ENCODE measurements around the gene SYTL5. TPM values are rescaled to one million over a fixed set of nuclear protein-coding genes. Genes with fewer than 3 reads are reported as not detected.
A peak's percentile ranks its signal among the peaks of the same experiment; 100 is the strongest.

SYTL5 gene
- total RNA-seq, 1 donor from 2014 or later = 2.7 TPM

- TF ChIP-seq CTCF (IDR thresholded peaks at IDR 0.05) = no peak
- Mint-ChIP-seq H3K9me3 (ENCODE audit: unreplicated experiment) (peaks cover 9% of the 10 kb centered on the region), H3K27me3 (ENCODE audit: unreplicated experiment) (no peaks in the 10 kb centered on the region), H3K4me1 (ENCODE audit: unreplicated experiment) (peaks cover 21% of the 10 kb centered on the region), H3K4me3 (ENCODE audit: unreplicated experiment) (no peak overlapping the region), H3K27ac (ENCODE audit: unreplicated experiment) (peak overlapping the region; percentile 27), H3K36me3 (ENCODE audit: unreplicated experiment) (no peaks in the 10 kb centered on the region)
- no peak for DNase-seq (ENCODE audit: extremely low spot score, unreplicated experiment)
These were observed 79.5 kb downstream of the SYTL5 start for GRCh38 chrX:38085813-38086212.

DNA sequence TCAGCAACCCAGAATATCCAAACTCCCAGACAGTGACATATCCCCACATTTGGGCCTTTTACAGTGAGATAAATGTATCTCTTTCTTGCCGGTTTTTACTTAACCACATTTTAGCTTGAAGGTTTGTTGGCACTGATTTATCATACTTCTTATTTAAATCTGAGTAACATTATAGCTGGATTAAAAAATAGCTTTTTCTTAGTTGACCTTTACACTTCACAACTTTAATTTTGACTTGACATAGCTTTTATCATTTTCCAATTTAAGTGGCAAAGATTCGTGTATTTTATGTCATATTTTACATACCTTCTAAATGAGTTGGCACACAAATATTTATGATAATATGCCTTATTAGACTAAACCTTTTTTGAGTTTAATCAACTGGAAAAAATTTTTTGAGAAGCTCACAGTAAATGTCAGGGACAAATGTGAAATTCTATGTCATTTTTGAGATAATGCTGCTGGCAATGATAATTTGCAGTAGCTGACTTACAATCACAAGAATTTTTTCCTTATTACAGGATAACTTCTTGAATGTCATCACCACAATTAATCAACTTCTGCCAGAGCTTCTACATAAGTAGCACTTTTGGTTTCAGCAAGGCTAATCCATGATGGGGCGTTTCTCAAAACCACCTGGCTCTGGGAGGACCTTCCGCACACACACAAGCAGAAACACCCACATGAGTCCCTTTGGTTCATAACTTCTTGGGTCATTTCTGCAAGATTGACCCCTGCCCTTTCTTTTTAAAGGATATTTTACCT lies 80.3 kb downstream of the SYTL5 start:
- Mint-ChIP-seq H3K36me3 (ENCODE audit: unreplicated experiment) (no peaks in the 10 kb centered on the region), H3K4me1 (ENCODE audit: unreplicated experiment) (peaks cover 16% of the 10 kb centered on the region), H3K27ac (ENCODE audit: unreplicated experiment) (no peak overlapping the region), H3K4me3 (ENCODE audit: unreplicated experiment) (no peak overlapping the region), H3K9me3 (ENCODE audit: unreplicated experiment) (peaks cover 9% of the 10 kb centered on the region), H3K27me3 (ENCODE audit: unreplicated experiment) (no peaks in the 10 kb centered on the region)
- TF ChIP-seq CTCF (IDR thresholded peaks at IDR 0.05) = no peak
- DNase-seq (ENCODE audit: extremely low spot score, unreplicated experiment) = no peak

GRCh38 chrX:38087594-38087993 lies 81.2 kb downstream of the SYTL5 start:
- H3K27ac Mint-ChIP-seq (ENCODE audit: unreplicated experiment) = no peak overlapping the region
- peaks cover 10% of the 10 kb centered on the region for H3K4me1 Mint-ChIP-seq (ENCODE audit: unreplicated experiment)
- DNase-seq (ENCODE audit: extremely low spot score, unreplicated experiment) = no peak
- no peak overlapping the region for H3K4me3 Mint-ChIP-seq (ENCODE audit: unreplicated experiment)
- H3K36me3 Mint-ChIP-seq (ENCODE audit: unreplicated experiment) = no peaks in the 10 kb centered on the region
- peaks cover 6% of the 10 kb centered on the region for H3K9me3 Mint-ChIP-seq (ENCODE audit: unreplicated experiment)
- no peak for TF ChIP-seq CTCF (IDR thresholded peaks at IDR 0.05)
- H3K27me3 Mint-ChIP-seq (ENCODE audit: unreplicated experiment) = no peaks in the 10 kb centered on the region

DNA sequence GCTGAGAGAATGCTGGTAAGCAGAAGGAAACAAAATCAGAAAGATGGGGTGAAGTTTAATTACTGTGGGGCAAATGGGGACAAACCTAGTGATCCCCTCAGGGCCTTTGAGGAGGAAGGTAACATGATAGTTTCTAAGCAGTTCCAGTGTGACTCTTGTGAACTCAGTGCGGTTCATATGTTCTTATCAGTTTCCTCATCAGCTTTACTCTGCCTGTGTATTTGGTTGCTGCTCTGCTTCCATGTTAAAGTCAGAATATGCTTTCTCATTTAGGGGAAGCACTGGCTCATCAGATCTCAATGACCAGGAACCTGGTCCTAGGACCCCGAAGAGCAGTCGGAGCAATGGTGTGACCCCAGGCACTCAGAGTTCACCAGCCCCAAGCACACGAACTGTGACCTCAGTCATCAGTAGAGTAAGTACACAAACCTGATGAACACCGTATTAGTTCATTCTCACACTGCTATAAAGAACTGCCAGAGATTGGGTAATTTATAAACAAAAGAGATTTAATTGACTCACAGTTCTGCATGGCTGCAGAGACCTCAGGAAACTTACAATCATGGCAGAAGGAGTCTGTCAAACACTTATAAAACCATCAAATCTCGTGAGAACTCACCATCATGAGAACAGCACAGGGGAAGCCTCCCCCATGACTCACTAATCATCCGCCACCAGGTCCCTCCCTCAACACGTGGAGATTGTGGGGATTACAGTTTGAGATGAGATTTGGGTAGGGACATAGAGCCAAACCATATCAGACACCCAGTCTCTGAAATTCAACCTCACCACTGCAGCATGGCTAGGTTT lies 83.0 kb downstream of the SYTL5 start:
- Mint-ChIP-seq H3K9me3 (ENCODE audit: unreplicated experiment) (no peaks in the 10 kb centered on the region), H3K4me3 (ENCODE audit: unreplicated experiment) (no peak overlapping the region), H3K27me3 (ENCODE audit: unreplicated experiment) (no peaks in the 10 kb centered on the region), H3K4me1 (ENCODE audit: unreplicated experiment) (peaks cover 10% of the 10 kb centered on the region), H3K27ac (ENCODE audit: unreplicated experiment) (no peak overlapping the region), H3K36me3 (ENCODE audit: unreplicated experiment) (no peaks in the 10 kb centered on the region)
- DNase-seq (ENCODE audit: extremely low spot score, unreplicated experiment) = no peak
- no peak for TF ChIP-seq CTCF (IDR thresholded peaks at IDR 0.05)

DNA sequence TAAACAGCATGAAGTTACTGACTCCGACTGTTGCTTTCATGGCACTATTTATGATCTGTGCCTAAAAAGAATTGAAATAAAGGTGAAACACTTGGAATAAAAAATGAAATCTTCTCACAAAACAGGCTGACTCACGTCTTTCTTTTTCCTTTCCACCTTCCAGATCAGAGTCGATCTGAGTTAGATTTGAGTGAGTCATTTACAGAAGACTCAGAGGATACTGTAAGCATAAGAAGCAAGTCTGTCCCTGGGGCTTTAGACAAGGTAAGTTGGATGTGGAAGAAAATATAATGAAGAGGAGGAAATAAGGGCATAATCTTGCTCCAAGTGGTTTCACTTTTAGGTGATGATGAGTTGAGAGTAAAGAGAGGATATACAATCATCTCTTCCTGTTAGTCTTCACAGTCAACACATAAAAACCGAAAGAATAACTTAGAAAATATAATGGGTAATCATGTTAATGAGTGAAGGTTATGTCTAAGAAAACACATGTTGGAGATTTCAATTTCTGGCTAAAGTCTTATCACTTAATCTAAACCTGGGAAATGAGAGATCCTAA lies 89.7 kb downstream of the SYTL5 start:
- Mint-ChIP-seq H3K36me3 (ENCODE audit: unreplicated experiment) (no peaks in the 10 kb centered on the region), H3K9me3 (ENCODE audit: unreplicated experiment) (peaks cover 20% of the 10 kb centered on the region), H3K4me1 (ENCODE audit: unreplicated experiment) (peaks cover 5% of the 10 kb centered on the region), H3K4me3 (ENCODE audit: unreplicated experiment) (no peak overlapping the region), H3K27ac (ENCODE audit: unreplicated experiment) (no peak overlapping the region), H3K27me3 (ENCODE audit: unreplicated experiment) (no peaks in the 10 kb centered on the region)
- no peak for DNase-seq (ENCODE audit: extremely low spot score, unreplicated experiment)
- no peak for TF ChIP-seq CTCF (IDR thresholded peaks at IDR 0.05)

Data from osteocyte (in vitro differentiated cells).